GM18873 (cell line): Measurements from ENCODE around the gene CDK5RAP2.

Experiments used
- ATAC-seq: cut with Tn5 transposase; IDR thresholded peaks from one replicate; pipeline ENCODE4 v1.9.1; 2021; ENCODE audit warnings: mild to moderate bottlenecking, moderate library complexity, moderate number of reproducible peaks; ENCODE audit not compliant: unreplicated experiment, low FRiP score

The CDK5RAP2 gene

DNA sequence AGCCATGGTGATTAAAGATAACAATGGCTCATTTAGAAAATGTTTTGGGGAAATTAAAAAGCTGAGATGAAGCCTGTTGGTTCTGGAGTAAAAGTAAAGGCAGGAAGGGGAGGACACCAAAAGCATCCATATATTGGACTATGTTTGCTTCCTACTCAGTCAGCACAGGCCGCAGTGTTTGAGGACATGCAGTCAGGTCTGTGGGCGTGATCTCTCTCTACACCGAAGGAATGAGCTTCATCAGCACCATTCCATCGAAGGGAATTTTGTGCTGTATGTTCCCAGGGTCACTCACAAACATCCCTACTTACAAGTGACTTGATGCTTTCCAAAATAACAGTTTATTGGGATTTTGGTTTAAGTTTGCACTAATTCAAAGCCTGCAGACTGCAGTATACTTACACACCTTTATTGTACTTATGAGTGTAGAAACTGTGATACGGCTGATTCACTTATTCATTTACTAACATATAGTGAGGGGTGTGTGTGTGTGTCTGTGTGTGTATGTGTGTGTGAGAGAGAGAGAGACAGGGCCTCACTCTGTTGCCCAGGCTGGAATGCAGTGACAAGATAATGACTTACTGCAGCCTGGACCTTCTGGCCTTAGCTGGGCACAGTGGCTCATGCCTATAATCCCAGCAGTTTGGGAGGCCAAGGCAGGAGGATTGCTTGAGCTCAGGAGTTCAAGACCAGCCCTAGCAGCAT is 13.4 kb upstream of the CDK5RAP2 start:
- no peak for ATAC-seq

- ATAC-seq = no peak
Measured at GRCh38 chr9:120592210-120592609, 12.2 kb upstream of the CDK5RAP2 start.

DNA sequence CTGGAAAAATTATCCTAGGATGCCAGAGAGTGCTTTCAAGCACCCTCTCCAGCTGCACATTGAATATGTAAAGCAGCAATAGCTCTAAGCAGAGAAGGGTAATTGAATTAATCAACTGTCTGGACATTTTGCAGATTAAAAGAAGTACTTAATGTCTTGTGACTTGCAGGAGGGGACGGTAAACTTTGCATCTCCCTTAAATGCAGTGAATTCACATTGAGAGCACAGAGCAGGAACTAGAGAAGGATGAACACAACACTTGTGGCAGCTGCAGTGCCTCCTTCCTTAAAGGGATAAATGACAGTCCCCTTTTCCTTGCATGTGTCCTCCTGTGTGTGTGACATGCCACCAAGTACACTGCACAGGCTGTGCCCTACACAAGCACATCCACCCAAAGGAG is 7.4 kb upstream of the CDK5RAP2 start:
- ATAC-seq = no peak

- ATAC-seq = no peak
Measured at GRCh38 chr9:120583958-120584369, 4.0 kb upstream of the CDK5RAP2 start.

GRCh38 chr9:120579139-120580050 is 572 bp downstream of the CDK5RAP2 start:
- ATAC-seq = peak; percentile 21

DNA sequence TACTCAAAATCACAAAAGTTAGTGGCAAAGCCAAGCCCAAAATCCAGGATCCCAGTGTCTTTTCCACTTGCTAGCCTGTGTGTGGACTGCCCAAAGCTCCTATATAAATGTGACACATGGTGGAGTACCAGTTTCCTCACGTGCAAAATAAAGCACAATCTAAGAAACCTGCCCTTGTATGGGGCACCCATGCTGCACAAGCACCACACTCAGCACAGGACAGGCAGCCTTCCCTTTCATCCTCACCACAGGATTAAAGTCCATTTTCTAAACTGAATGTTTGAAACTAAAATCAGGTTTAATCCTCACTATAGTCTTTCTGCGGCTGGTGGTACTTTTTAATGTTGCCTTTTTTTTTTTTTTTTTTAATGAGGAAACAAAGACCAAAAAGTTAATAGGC is 5.5 kb downstream of the CDK5RAP2 start:
- no peak for ATAC-seq

- ATAC-seq = no peak
Measured at GRCh38 chr9:120572472-120572871, 7.5 kb downstream of the CDK5RAP2 start.

- no peak for ATAC-seq
Measured at GRCh38 chr9:120571443-120572257, 8.3 kb downstream of the CDK5RAP2 start.

DNA sequence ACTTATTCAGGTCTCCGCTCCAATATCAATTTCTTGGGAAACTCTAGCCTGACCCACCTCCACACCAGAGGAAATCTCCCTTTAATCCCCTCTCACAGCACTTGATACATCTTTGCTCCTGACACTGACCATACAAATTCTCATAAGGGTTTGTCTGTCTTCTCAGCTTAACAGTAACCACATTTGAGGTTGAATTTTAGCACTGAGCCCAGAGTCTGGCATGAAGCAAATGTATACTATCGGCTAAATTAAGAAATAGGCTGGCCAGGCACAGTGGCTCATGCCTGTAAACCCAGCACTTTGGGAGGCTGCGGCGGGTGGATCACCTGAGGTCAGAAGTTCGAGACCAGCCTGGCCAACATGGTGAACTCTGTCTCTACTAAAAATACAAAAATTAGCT is 9.7 kb downstream of the CDK5RAP2 start:
- ATAC-seq = no peak

- ATAC-seq = no peak
Measured at GRCh38 chr9:120569556-120569955, 10.4 kb downstream of the CDK5RAP2 start.

DNA sequence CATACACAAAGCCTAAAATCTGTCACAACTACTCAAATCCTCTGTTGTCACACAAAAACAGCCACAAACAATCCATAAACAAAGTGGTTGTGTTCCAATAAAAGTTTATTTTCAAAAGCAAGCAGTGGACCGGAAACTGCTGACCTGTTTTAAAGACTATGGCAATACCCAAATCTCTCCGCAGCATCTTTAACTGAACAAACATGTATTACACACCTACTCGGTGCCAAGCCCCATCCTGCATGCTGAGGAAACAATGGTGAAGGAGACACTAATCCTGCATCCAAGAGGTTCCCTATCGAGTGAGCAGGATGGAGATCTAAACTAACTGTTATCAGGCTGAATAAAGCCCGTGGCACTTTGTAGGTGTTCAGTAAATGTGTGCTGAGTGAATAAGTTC is 11.2 kb downstream of the CDK5RAP2 start:
- no peak for ATAC-seq

DNA sequence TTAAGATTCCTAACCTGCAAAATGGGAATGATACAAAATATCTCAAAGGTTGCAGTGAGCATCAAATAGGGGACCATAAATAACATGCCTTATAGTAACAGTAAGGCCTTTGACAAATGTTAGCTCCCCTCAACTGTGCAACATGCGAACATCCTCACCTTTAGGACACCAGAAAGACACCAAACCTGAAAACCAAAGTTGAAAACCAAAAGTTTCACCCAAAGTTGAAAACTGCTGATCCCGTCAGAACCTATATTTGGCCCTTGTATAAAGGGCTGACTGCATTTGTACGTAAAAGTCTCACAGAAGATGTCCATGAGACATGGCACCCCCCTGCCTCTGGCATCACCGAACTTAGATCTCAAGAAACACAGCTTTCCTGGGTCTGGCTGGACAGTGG is 12.1 kb downstream of the CDK5RAP2 start:
- no peak for ATAC-seq

GRCh38 chr9:120567081-120567480 is 12.9 kb downstream of the CDK5RAP2 start:
- ATAC-seq = no peak

DNA sequence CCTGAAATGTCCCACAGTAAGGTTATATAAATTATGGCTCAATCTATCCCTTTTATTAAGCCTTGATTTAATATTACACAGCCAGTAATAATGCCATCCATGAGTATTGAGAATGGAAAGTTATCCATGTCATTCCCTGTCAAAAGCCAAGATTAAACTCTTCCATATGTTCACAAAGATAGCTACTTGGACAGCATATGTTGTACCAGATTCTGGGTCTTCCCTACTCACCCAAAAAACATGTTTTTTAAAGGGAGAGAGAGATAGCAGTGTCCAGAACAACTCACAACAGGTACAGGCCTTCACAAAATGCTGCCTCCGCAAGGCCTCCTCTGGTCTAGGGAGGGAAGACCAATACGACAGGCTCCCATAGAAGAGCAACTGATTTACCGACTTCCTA is 15.4 kb downstream of the CDK5RAP2 start:
- no peak for ATAC-seq

DNA sequence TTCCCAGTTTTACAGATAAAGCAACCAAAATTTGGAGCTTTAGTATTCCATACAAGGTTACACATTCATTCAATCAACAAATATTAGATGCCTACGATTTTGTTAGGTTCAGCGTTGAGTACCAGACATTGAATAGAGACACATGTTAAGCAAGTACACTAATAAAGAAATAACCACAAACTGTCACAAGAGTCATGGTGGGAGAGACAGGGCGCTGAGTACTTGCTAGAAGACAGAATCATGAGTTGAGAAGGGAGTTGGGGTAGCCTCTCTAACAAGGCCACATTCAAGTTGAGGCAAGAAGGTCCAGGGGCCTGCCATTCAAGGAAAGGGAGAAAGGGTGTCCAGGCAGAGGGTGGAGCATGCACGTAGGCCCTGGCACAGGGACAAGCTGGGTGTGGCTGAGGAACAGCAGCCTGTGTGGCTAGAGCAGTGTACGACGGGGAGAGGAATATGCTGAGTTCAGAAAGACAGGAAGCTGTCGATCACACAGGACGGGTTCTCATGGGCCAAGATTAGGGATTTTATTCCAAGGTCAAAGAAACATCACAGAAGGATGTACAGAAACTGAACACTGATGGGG is 17.0 kb downstream of the CDK5RAP2 start:
- ATAC-seq = no peak

- ATAC-seq = no peak
Measured at GRCh38 chr9:120561709-120562108, 18.3 kb downstream of the CDK5RAP2 start.

DNA sequence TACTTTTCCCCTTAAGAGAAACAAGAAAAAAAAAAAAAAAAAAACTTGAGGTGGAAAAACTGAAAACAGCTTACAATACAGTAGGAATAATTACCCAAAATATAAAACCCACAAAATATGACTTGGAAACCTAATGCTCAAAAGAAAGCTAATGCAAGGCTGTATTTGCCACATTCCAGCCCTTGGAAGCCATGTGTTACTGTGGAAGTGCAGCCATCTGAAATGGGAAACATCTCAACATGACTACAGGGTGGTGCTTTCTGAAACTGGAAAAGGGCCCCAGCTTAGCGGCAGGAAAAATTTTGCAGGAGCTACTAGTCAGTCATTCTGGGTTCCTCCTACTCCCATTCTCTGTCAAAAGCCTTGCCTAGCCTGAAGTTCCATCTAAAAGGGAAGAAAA is 20.4 kb downstream of the CDK5RAP2 start:
- ATAC-seq = no peak

DNA sequence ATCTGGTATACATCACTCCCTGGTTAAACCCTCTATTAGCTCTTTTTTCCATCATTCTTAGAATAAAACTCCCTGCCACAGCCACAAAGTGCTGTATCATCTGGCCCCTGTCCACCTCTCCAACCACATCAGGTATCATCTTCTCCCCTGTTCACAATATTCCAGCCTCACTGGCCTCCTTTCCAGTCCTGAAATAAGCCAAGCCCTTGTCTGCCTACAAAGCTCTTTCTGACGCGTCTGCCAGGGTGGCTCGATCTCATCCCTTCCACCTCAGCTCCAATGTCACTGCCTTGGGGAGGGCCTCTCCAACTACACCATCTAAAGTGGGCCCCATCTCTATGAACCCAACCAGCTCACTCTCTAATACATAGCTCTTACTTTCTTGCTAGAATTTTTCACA is 21.5 kb downstream of the CDK5RAP2 start:
- ATAC-seq = no peak

DNA sequence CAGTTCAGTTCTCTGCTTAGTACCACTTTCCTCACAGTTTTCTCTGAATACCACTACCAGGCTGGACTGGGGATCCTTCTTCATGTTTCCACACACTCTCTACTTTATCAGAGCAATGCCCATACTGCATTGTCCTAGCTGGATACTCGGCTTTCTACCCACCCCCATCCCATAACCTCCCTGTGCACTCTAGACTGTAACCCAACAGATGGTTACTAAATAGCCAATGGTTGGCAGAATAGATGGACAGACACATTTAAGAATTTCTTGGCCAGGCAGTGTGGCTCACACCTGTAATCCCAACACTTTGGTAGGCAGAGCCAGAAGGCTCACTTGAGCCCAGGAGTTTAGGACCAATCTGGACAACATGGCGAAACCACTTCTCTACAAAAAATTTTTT is 22.8 kb downstream of the CDK5RAP2 start:
- no peak for ATAC-seq

DNA sequence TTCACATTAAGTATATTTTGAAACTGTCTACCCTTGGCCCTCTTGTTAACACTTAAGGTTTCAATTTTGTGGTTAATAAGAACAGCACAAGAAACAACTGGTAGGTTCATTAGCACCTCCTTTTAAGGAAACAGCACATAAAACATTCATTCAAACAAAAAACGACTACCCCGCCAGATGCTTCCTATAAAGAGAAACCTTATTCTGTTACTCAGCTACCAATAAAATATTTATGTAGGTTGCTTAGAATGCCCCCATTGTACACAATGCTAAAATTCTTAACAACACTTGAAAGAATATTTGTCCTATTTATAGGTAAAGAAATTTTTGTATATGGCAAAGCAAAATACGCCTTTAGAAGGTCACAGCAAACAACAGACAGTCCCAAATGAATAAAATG is 23.2 kb downstream of the CDK5RAP2 start:
- no peak for ATAC-seq

DNA sequence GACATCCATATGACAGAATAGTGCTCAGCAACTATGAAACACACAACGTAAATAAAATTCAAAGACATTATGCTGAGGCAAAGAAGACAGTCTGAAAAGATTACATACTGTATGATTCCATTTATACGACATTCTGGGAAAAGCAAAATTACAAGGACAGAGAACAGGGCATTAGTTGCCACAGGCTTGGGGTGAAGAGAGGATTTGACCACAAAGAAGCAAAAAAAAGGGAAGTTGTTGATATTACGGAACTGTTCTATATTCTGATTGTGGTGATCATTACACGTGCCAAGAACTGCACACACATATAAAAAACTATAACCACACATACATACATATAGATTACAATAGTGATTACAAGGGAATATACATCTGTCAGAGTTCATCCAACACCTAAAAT is 24.1 kb downstream of the CDK5RAP2 start:
- no peak for ATAC-seq
